GM12878 (cell line): ENCODE data around the gene SNTA1. TPM values are rescaled to one million over a fixed set of nuclear protein-coding genes. Genes with fewer than 3 reads are reported as not detected.

Experiments used
- CHD1 ChIP-seq: IDR thresholded peaks from 2 replicates; pipeline ENCODE4 v1.6.1; 2012; ENCODE audit warnings: low read depth, low read length, improper control_type of control experiment
- FOXM1 ChIP-seq: IDR thresholded peaks from 2 replicates; pipeline ENCODE4 v1.6.1; 2012; ENCODE audit warnings: low read depth, mild to moderate bottlenecking, inconsistent platforms, low read length, moderate library complexity
- JUND ChIP-seq: IDR thresholded peaks from 2 replicates; pipeline ENCODE4 v1.6.1; 2012; ENCODE audit warnings: low read depth, mild to moderate bottlenecking, low read length, improper control_type of control experiment, moderate library complexity
- NBN ChIP-seq: fragments of 450-650 bp; IDR thresholded peaks from 2 replicates; pipeline ENCODE4 v1.6.1; 2016
- PAX5 ChIP-seq: IDR thresholded peaks from 2 replicates; pipeline ENCODE4 v1.6.1; 2011; ENCODE audit warnings: low read depth, low read length, borderline replicate concordance
- PAX8 ChIP-seq: fragments of 450-650 bp; IDR thresholded peaks from 2 replicates; pipeline ENCODE4 v1.6.1; 2017; ENCODE audit warnings: mild to moderate bottlenecking, moderate library complexity
- POLR2AphosphoS5 ChIP-seq: IDR thresholded peaks from 2 replicates; pipeline ENCODE4 v1.6.1; 2011; ENCODE audit warnings: mild to moderate bottlenecking, low read length, inconsistent platforms
- polyA plus RNA-seq, 11 experiments: library from polyadenylated mRNA; depleted of rRNA in 4 of 11; unstranded in 6 of 11; stranded (reverse) in 5 of 11; fragments of >200 nt; fragmentation: Nextera tagmentation in 4 of 11; fragmentation: Illumina TruSeq in 1 of 11; extraction: Ambion mirVana in 4 of 11; extraction: Trizol in 1 of 11; gene quantifications; 1 replicate in 1 of 11; 2 replicates in 10 of 11; pipeline versions ENCODE4 v1.2.1 to v1.2.3, GENCODE V29; 2011 to 2016; ENCODE audit warnings: inconsistent platforms in 2 of 11, missing spikeins in 2 of 11, low read depth in 1 of 11
- total RNA-seq, 4 experiments: library from RNA; depleted of rRNA in 3 of 4; stranded (reverse); fragments of >200 nt in 3 of 4; fragmentation: Illumina TruSeq in 1 of 4; extraction: Trizol in 1 of 4; gene quantifications; 2 replicates each; pipeline versions ENCODE4 v1.2.1 to v1.2.3, GENCODE V29; 2013 to 2021
- TF ChIP-seq, protein P1 (sequence below): fragments of 450-650 bp; IDR thresholded peaks from 2 replicates; pipeline ENCODE4 v1.6.1; 2017; ENCODE audit warnings: antibody characterized with exemption, mild to moderate bottlenecking, moderate library complexity
- TF ChIP-seq, protein P2 (sequence below): IDR thresholded peaks from 2 replicates; pipeline ENCODE4 v1.6.1; 2012; ENCODE audit warnings: low read length, inconsistent platforms

SNTA1 gene
- total and polyA plus RNA-seq, 10 of the 15 experiments (the other 5 are each of a cell fraction or from before 2014, with no cell fraction given), result 0.26 to 5.1 (median 1.8) TPM

DNA sequence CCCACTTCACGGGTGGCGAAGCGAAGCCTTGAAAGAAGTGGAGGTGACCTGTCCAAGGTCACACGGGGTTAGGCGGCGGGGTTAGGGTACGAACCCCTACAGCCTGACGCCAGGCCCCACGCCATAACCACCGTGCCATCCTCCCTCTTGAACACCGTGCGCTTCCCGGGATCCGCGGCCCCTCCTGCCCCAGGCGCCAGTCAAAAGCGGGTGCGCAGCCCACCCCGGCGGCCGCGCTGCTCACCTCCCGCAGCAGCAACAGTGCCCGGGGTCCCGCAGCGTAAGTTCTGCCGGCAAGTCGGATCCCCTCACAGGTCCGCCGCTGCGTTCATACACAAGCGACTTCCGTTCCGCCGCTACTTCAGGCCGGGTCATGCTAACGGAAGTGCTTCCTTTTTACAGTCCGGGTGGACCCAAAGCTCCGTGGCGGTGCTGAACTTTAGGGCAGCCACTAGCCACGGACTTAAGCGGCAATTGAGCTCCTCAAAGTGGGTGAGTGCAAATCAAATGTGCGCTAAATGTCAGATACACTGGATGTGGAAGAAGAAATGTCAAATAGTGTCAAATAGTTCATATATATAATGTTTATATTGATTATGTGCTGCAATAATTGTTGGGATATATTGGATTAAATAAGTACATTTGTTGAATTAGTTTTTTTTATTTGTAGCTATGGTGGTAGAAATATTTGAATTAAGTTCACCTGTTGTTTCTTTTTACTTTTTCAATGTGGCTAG lies 42.2 kb downstream of the SNTA1 start, which contains the start of gene CDK5RAP1 (continued):
- TF ChIP-seq, protein P1, sequence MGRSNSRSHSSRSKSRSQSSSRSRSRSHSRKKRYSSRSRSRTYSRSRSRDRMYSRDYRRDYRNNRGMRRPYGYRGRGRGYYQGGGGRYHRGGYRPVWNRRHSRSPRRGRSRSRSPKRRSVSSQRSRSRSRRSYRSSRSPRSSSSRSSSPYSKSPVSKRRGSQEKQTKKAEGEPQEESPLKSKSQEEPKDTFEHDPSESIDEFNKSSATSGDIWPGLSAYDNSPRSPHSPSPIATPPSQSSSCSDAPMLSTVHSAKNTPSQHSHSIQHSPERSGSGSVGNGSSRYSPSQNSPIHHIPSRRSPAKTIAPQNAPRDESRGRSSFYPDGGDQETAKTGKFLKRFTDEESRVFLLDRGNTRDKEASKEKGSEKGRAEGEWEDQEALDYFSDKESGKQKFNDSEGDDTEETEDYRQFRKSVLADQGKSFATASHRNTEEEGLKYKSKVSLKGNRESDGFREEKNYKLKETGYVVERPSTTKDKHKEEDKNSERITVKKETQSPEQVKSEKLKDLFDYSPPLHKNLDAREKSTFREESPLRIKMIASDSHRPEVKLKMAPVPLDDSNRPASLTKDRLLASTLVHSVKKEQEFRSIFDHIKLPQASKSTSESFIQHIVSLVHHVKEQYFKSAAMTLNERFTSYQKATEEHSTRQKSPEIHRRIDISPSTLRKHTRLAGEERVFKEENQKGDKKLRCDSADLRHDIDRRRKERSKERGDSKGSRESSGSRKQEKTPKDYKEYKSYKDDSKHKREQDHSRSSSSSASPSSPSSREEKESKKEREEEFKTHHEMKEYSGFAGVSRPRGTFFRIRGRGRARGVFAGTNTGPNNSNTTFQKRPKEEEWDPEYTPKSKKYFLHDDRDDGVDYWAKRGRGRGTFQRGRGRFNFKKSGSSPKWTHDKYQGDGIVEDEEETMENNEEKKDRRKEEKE, result no peak
- TF ChIP-seq PAX8, result peak; percentile 80
- peak; percentile 87 for TF ChIP-seq POLR2AphosphoS5
- 0 out of 2 replicates have a peak, but pooled peaks have one; percentile 59 for TF ChIP-seq CHD1
- TF ChIP-seq PAX5, result no peak
- TF ChIP-seq JUND, result 0 out of 2 replicates have a peak, but pooled peaks have one; percentile 19
- TF ChIP-seq, protein P2, sequence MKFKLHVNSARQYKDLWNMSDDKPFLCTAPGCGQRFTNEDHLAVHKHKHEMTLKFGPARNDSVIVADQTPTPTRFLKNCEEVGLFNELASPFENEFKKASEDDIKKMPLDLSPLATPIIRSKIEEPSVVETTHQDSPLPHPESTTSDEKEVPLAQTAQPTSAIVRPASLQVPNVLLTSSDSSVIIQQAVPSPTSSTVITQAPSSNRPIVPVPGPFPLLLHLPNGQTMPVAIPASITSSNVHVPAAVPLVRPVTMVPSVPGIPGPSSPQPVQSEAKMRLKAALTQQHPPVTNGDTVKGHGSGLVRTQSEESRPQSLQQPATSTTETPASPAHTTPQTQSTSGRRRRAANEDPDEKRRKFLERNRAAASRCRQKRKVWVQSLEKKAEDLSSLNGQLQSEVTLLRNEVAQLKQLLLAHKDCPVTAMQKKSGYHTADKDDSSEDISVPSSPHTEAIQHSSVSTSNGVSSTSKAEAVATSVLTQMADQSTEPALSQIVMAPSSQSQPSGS, result no peak
- TF ChIP-seq FOXM1, result no peak
- TF ChIP-seq NBN, result peak; percentile 85; the same call in 1 of the 2 replicates
